ENCODE data around the gene CDH22. TPM values are rescaled to one million over a fixed set of nuclear protein-coding genes. Genes with fewer than 3 reads are reported as not detected.

Gene CDH22
- total RNA-seq, 3 donors from 2014 or later (not counting 1 experiment from before 2014, with no cell fraction given) = not detected

DNA sequence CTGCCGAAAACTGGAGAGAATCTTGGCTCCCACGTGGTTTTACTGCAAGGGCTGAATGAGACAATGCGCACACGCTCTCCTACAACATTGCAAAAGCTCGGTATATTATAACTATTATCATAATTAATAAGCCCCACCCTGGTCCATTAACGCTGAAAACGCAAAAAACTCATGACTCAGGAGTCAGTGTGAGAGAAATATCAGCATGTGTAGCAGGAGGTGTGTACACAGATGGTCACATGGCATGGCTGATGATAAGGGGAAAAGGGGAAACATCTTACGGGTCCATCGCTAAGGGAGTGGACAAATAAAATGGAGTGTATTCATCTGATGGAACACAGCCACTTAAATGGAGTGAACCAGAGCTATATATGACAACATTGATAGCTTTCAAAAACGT, 29.2 kb downstream of the CDH22 start:
- Histone ChIP-seq H3K4me3 (ENCODE audit: low read length) (no peak overlapping the region), H3K4me1 (ENCODE audit: control insufficient read depth, insufficient read depth, low read length) (no peaks in the 10 kb centered on the region), H3K9me3 (ENCODE audit: control insufficient read depth, insufficient read depth, low read length) (no peaks in the 10 kb centered on the region), H3K27ac (ENCODE audit: low read length) (no peak overlapping the region), H3K36me3 (ENCODE audit: control insufficient read depth, insufficient read depth, low read length) (no peaks in the 10 kb centered on the region), H3K27me3 (ENCODE audit: control insufficient read depth, insufficient read depth, low read length) (no peaks in the 10 kb centered on the region)
- 76% methylated on average over 10 of the region's 10 CpGs for WGBS (ENCODE audit: insufficient coverage)
- no peaks in the 10 kb centered on the region for H3K9me3 Mint-ChIP-seq
- intact Hi-C loops (cut with micrococcal nuclease) = no loop called here
- no peaks in the 10 kb centered on the region for H3K36me3 Mint-ChIP-seq
- no peak for DNase-seq
- no peak for ATAC-seq
- no peaks in the 10 kb centered on the region for H3K4me1 Mint-ChIP-seq
- TF ChIP-seq, protein P1, sequence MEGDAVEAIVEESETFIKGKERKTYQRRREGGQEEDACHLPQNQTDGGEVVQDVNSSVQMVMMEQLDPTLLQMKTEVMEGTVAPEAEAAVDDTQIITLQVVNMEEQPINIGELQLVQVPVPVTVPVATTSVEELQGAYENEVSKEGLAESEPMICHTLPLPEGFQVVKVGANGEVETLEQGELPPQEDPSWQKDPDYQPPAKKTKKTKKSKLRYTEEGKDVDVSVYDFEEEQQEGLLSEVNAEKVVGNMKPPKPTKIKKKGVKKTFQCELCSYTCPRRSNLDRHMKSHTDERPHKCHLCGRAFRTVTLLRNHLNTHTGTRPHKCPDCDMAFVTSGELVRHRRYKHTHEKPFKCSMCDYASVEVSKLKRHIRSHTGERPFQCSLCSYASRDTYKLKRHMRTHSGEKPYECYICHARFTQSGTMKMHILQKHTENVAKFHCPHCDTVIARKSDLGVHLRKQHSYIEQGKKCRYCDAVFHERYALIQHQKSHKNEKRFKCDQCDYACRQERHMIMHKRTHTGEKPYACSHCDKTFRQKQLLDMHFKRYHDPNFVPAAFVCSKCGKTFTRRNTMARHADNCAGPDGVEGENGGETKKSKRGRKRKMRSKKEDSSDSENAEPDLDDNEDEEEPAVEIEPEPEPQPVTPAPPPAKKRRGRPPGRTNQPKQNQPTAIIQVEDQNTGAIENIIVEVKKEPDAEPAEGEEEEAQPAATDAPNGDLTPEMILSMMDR (IDR thresholded peaks at IDR 0.05) = no peak
- H3K4me3 Mint-ChIP-seq = no peak overlapping the region
- H3K27ac Mint-ChIP-seq = no peak overlapping the region
- peaks cover 42 to 59% of the 10 kb centered on the region in 2 donors for H3K27me3 Mint-ChIP-seq (ENCODE audit: low read depth in 2 of 2)

DNA sequence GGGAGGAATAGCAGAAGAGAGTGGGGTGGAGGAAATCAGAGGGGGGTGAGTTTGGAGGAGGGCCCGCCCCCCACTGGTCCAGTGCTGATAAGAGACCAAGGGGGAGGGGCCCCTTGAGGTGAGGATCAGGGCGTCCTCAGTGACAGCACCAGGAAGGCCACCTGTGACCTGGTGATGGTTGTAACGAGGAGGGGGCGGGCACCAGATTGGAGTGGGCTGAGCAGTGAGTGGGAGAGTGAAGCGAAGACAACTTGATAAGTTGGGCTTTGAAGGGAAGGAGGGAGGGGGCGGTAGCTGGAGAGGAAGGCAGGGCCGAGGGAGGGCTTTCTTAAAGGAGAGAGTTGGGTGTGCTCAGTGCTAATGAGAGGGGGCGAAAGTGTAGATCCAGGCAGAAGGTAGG, 30.7 kb downstream of the CDH22 start:
- 34% methylated on average over 8 of the region's 8 CpGs for WGBS (ENCODE audit: insufficient coverage)
- Histone ChIP-seq H3K36me3 (ENCODE audit: control insufficient read depth, insufficient read depth, low read length) (no peaks in the 10 kb centered on the region), H3K27ac (ENCODE audit: low read length) (no peak overlapping the region), H3K27me3 (ENCODE audit: control insufficient read depth, insufficient read depth, low read length) (peaks cover 4% of the 10 kb centered on the region), H3K4me1 (ENCODE audit: control insufficient read depth, insufficient read depth, low read length) (no peaks in the 10 kb centered on the region), H3K4me3 (ENCODE audit: low read length) (no peak overlapping the region), H3K9me3 (ENCODE audit: control insufficient read depth, insufficient read depth, low read length) (no peaks in the 10 kb centered on the region)
- no peak overlapping the region for H3K27ac Mint-ChIP-seq
- H3K9me3 Mint-ChIP-seq = no peaks in the 10 kb centered on the region
- intact Hi-C loops (cut with micrococcal nuclease) = no loop called here
- ATAC-seq = no peak
- no peak overlapping the region for H3K4me3 Mint-ChIP-seq
- H3K4me1 Mint-ChIP-seq = no peaks in the 10 kb centered on the region
- DNase-seq = no peak
- TF ChIP-seq, protein P1 (IDR thresholded peaks at IDR 0.05) = no peak
- H3K27me3 Mint-ChIP-seq (ENCODE audit: low read depth in 2 of 2) = peaks cover 41 to 59% of the 10 kb centered on the region in 2 donors
- no peaks in the 10 kb centered on the region for H3K36me3 Mint-ChIP-seq

DNA sequence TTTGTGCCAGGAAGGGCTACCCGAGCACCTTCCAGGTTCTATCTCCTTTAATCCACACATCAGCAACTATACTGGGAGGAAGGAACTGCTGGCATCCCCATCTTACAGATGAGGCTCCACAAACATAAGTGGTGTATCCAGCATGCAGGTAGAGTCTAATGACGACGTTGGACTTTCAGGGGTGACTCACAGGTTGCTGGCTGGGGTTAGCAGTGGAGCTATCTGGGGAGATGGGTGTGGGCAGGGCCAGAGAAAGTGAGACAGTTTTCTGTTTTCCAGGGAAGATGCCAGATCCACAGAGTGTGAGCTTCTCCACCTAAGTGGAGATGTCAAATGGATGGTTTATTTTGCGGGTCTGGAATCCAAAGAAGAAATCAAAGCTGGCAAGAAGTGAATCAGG, 31.8 kb downstream of the CDH22 start:
- H3K9me3 Mint-ChIP-seq = peaks cover 0 to 3% of the 10 kb centered on the region in 2 donors
- peaks cover 4% of the 10 kb centered on the region for H3K27me3 ChIP-seq (ENCODE audit: control insufficient read depth, insufficient read depth, low read length)
- H3K27ac ChIP-seq (ENCODE audit: low read length) = no peak overlapping the region
- intact Hi-C loops (cut with micrococcal nuclease) = no loop called here
- TF ChIP-seq, protein P1 (IDR thresholded peaks at IDR 0.05) = no peak
- no peak overlapping the region for H3K4me3 Mint-ChIP-seq
- no peaks in the 10 kb centered on the region for H3K4me1 Mint-ChIP-seq
- DNase-seq (no peak), ATAC-seq (no peak)
- no peaks in the 10 kb centered on the region for H3K36me3 Mint-ChIP-seq
- no peaks in the 10 kb centered on the region for H3K4me1 ChIP-seq (ENCODE audit: control insufficient read depth, insufficient read depth, low read length)
- peaks cover 44 to 57% of the 10 kb centered on the region in 2 donors for H3K27me3 Mint-ChIP-seq (ENCODE audit: low read depth in 2 of 2)
- H3K27ac Mint-ChIP-seq = no peak overlapping the region
- H3K4me3 ChIP-seq (ENCODE audit: low read length) = no peak overlapping the region
- H3K9me3 ChIP-seq (ENCODE audit: control insufficient read depth, insufficient read depth, low read length) = no peaks in the 10 kb centered on the region
- WGBS (ENCODE audit: insufficient coverage) = 77% methylated on average over 4 of the region's 4 CpGs
- no peaks in the 10 kb centered on the region for H3K36me3 ChIP-seq (ENCODE audit: control insufficient read depth, insufficient read depth, low read length)

DNA sequence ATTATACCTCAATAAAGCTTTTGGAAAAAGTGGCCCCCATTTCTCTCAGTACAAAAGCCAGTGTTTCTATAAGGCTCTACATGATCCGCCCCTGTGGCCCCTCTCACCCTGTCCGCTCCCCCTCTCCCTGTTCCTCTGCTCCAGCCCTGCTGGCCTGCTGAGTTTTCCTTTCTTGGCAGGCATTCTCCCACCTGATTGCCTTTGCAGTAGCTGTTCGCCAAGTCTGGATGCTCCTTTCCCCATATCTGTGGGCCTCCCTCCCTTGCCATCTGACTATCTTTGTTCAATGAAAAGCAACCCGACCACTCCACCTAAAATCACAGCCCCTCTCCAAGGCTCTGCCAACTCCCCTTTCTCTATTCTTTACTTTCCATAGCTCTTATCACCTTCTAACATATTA, 33.2 kb downstream of the CDH22 start:
- no peaks in the 10 kb centered on the region for H3K36me3 ChIP-seq (ENCODE audit: control insufficient read depth, insufficient read depth, low read length)
- no peak overlapping the region for H3K27ac ChIP-seq (ENCODE audit: low read length)
- no peaks in the 10 kb centered on the region for H3K36me3 Mint-ChIP-seq
- no peak for ATAC-seq
- no peak overlapping the region for H3K4me3 Mint-ChIP-seq
- no peaks in the 10 kb centered on the region for H3K4me1 Mint-ChIP-seq
- H3K4me1 ChIP-seq (ENCODE audit: control insufficient read depth, insufficient read depth, low read length) = no peaks in the 10 kb centered on the region
- 78% methylated on average over 4 of the region's 4 CpGs for WGBS (ENCODE audit: insufficient coverage)
- no peak for DNase-seq
- no peak overlapping the region for H3K4me3 ChIP-seq (ENCODE audit: low read length)
- peaks cover 0 to 3% of the 10 kb centered on the region in 2 donors for H3K9me3 Mint-ChIP-seq
- TF ChIP-seq, protein P1 (IDR thresholded peaks at IDR 0.05) = no peak
- H3K27me3 Mint-ChIP-seq (ENCODE audit: low read depth in 2 of 2) = peaks cover 45 to 58% of the 10 kb centered on the region in 2 donors
- peaks cover 4% of the 10 kb centered on the region for H3K27me3 ChIP-seq (ENCODE audit: control insufficient read depth, insufficient read depth, low read length)
- intact Hi-C loops (cut with micrococcal nuclease) = no loop called here
- H3K27ac Mint-ChIP-seq = no peak overlapping the region
- no peaks in the 10 kb centered on the region for H3K9me3 ChIP-seq (ENCODE audit: control insufficient read depth, insufficient read depth, low read length)
